GM12801 (cell line): ENCODE data around the gene YPEL5.

ENCODE experiments used
- CTCF ChIP-seq: IDR thresholded peaks from one replicate; pipeline ENCODE4 v1.5.1; 2011; ENCODE audit warnings: control low read depth; ENCODE audit not compliant: insufficient read length; ENCODE audit errors: extremely low read depth

Gene YPEL5

GRCh38 chr2:30204281-30204680, 57.5 kb downstream of the YPEL5 start:
- no peak for TF ChIP-seq CTCF

GRCh38 chr2:30205456-30205855, 58.6 kb downstream of the YPEL5 start:
- no peak for TF ChIP-seq CTCF

GRCh38 chr2:30206461-30207430, 59.9 kb downstream of the YPEL5 start:
- TF ChIP-seq CTCF, result no peak

GRCh38 chr2:30208453-30208852, 61.6 kb downstream of the YPEL5 start:
- no peak for TF ChIP-seq CTCF

GRCh38 chr2:30209227-30209626, 62.4 kb downstream of the YPEL5 start:
- no peak for TF ChIP-seq CTCF
